ENCODE measurements around the gene LRRC46. TPM values are rescaled to one million over a fixed set of nuclear protein-coding genes. Genes with fewer than 3 reads are reported as not detected.

The LRRC46 gene
- total and polyA plus RNA-seq, 2 of the 13 experiments (the other 11 are each of a cell fraction or from before 2014, with no cell fraction given), result 0.09 TPM

GRCh38 chr17:47850692-47851573 is 19.5 kb downstream of the LRRC46 start, which contains the start of gene SP6 (continued):
- TF ChIP-seq KLF15 (CRISPR knock-in tag; IDR thresholded peaks at IDR 0.05; ENCODE audit: borderline replicate concordance), result no peak
- peak; percentile 74; the same call in 1 of the 2 replicates for TF ChIP-seq PHF21A (CRISPR knock-in tag; IDR thresholded peaks at IDR 0.05)
- no peak for TF ChIP-seq NFIC (IDR thresholded peaks at IDR 0.05; ENCODE audit: low read length)
- peak; percentile 82; the same call in 1 of the 2 replicates for TF ChIP-seq KDM3A (CRISPR knock-in tag; IDR thresholded peaks at IDR 0.05; ENCODE audit: low read depth)
- TF ChIP-seq TEAD3 (CRISPR knock-in tag; optimal IDR thresholded peaks at IDR 0.05; ENCODE audit: borderline replicate concordance), result peak; percentile 17
- 0 out of 2 replicates have a peak, but pooled peaks have one; percentile 42 for TF ChIP-seq NR2C2 (CRISPR knock-in tag; IDR thresholded peaks at IDR 0.05; ENCODE audit: borderline replicate concordance)
- no peak for TF ChIP-seq ZBTB21 (CRISPR knock-in tag; IDR thresholded peaks at IDR 0.05)
- peak; percentile 77 for TF ChIP-seq HNRNPK (IDR thresholded peaks at IDR 0.05; ENCODE audit: low read depth, low read length, poor library complexity, severe bottlenecking)
- no peak for TF ChIP-seq PRMT3 (CRISPR knock-in tag; IDR thresholded peaks at IDR 0.05; ENCODE audit: borderline replicate concordance, low read depth)
- no peak for TF ChIP-seq ZNF253 (CRISPR knock-in tag; IDR thresholded peaks at IDR 0.05; ENCODE audit: borderline replicate concordance)
- TF ChIP-seq TCF7 (IDR thresholded peaks at IDR 0.05; ENCODE audit: low read depth), result no peak
- TF ChIP-seq NAIF1 (CRISPR knock-in tag; IDR thresholded peaks at IDR 0.05; ENCODE audit: borderline replicate concordance), result no peak
- TF ChIP-seq POLR2AphosphoS2 (IDR thresholded peaks at IDR 0.05; ENCODE audit: low read depth, low read length), result no peak
- TF ChIP-seq IKZF1 (IDR thresholded peaks at IDR 0.05), result no peak
- TF ChIP-seq YEATS4 (CRISPR knock-in tag; IDR thresholded peaks at IDR 0.05; ENCODE audit: borderline replicate concordance), result peak; percentile 54; the same call in 1 of the 2 replicates
- TF ChIP-seq ZNF414 (CRISPR knock-in tag; IDR thresholded peaks at IDR 0.05), result peak; percentile 78
- TF ChIP-seq MXD3 (CRISPR knock-in tag; IDR thresholded peaks at IDR 0.05), result 0 out of 2 replicates have a peak, but pooled peaks have one; percentile 73
- TF ChIP-seq ATF2 (CRISPR knock-in tag; IDR thresholded peaks at IDR 0.05), result peak; percentile 61; the same call in 1 of the 2 replicates
- peak; percentile 79; the same call in 1 of the 2 replicates for TF ChIP-seq ZNF34 (CRISPR knock-in tag; IDR thresholded peaks at IDR 0.05; ENCODE audit: borderline replicate concordance)
- TF ChIP-seq ZNF281 (CRISPR knock-in tag; IDR thresholded peaks at IDR 0.05; ENCODE audit: borderline replicate concordance), result no peak; the same call in 1 of the 2 replicates
- TF ChIP-seq CEBPG (CRISPR knock-in tag; IDR thresholded peaks at IDR 0.05), result 0 out of 2 replicates have a peak, but pooled peaks have one; percentile 4

Data from HepG2 (cell line).